Adipocyte (in vitro differentiated cells): Measurements from ENCODE around the gene RTN4.

Experiments
- DNase-seq: peaks from one replicate; pipeline ENCODE4 v3.0.0-alpha.2; 2015; ENCODE audit warnings: low read depth
- H3K27me3 ChIP-seq: replicated peaks from 2 replicates; pipeline ENCODE4 v1.7.0; 2013; ENCODE audit warnings: mild to moderate bottlenecking, low read length, moderate library complexity; ENCODE audit not compliant: control insufficient read depth, insufficient read depth
- H3K36me3 ChIP-seq: 2 replicates; pipeline ENCODE4 v1.7.0; 2013; ENCODE audit warnings: low read length, mild to moderate bottlenecking, moderate library complexity; ENCODE audit not compliant: control insufficient read depth, insufficient read depth, severe bottlenecking
- H3K4me1 ChIP-seq: 2 replicates; pipeline ENCODE4 v1.7.0; 2013; ENCODE audit warnings: mild to moderate bottlenecking, low read length, moderate library complexity; ENCODE audit not compliant: control insufficient read depth, insufficient read depth
- H3K4me3 ChIP-seq: 2 replicates; pipeline ENCODE4 v1.7.0; 2013; ENCODE audit warnings: mild to moderate bottlenecking, low read length, moderate library complexity
- H3K9ac ChIP-seq: 2 replicates; pipeline ENCODE4 v1.7.0; 2013; ENCODE audit warnings: mild to moderate bottlenecking, low read length, moderate library complexity
- H3K9me3 ChIP-seq: 2 replicates; pipeline ENCODE4 v1.7.0; 2013; ENCODE audit warnings: mild to moderate bottlenecking, low read length, moderate library complexity; ENCODE audit not compliant: control insufficient read depth

The RTN4 gene

GRCh38 chr2:55051026-55051866 lies 995 bp upstream of the RTN4 start:
- Histone ChIP-seq H3K9me3 (no peaks in the 10 kb centered on the region), H3K27me3 (no peaks in the 10 kb centered on the region), H3K36me3 (no peaks in the 10 kb centered on the region), H3K4me1 (peaks cover 21% of the 10 kb centered on the region), H3K9ac (peak overlapping the region; percentile 93), H3K4me3 (peak overlapping the region; percentile 100)
- DNase-seq, result peak; percentile 97

DNA sequence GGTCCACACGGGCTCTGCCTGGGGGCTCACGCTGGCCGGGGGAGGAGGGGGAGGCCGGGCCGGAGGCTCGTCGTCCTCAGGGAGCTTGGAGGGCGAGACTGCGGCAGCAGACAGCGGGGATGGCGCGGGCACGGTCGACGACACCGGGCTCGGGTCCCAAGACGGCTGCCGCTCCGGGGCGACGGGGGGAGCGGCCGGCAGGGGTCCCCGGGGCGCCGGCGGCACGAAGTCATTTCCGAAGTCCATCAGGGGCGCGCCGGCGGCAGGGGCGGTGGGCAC lies 491 bp downstream of the RTN4 start:
- Histone ChIP-seq H3K4me3 (peak overlapping the region; percentile 100), H3K4me1 (peaks cover 29% of the 10 kb centered on the region), H3K9ac (peak overlapping the region; percentile 100), H3K27me3 (no peaks in the 10 kb centered on the region), H3K36me3 (no peaks in the 10 kb centered on the region), H3K9me3 (no peaks in the 10 kb centered on the region)
- no peak for DNase-seq

GRCh38 chr2:55049043-55049820 lies 1.0 kb downstream of the RTN4 start:
- DNase-seq, result peak; percentile 94

DNA sequence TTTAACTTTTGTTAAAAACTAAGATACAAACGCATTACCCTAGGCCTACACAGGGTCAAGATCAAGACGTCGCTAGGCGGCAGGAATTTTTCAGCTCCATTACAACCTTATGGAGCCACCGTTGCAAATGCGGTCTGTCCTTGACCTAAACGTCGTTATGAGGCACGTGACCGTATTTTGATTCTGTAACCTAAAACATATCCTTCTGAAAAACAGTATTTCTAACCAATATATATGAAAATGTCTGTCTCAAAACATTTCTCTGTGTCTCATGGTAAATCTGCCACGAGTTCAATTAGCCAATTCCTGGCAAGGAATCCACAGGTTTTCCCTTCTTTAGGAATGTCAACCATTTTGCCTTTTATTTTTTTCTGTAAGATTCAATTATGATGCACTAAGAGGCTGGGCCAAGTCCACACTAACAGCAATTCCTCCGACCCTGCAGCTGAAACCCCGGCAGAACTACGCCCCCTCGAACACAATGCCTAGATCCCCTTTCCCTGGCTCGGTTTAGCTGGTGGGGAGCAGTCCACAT lies 1.7 kb downstream of the RTN4 start:
- H3K9me3 ChIP-seq, result no peaks in the 10 kb centered on the region
- H3K27me3 ChIP-seq, result no peaks in the 10 kb centered on the region
- H3K4me3 ChIP-seq, result peak overlapping the region; percentile 100
- peak; percentile 75 for DNase-seq
- H3K9ac ChIP-seq, result peak overlapping the region; percentile 100
- H3K36me3 ChIP-seq, result no peaks in the 10 kb centered on the region
- peaks cover 36% of the 10 kb centered on the region for H3K4me1 ChIP-seq

More at GRCh38 chr2:55049043-55049820, 1.0 kb downstream of the RTN4 start:
- Histone ChIP-seq H3K9me3 (no peaks in the 10 kb centered on the region), H3K36me3 (no peaks in the 10 kb centered on the region), H3K4me1 (peaks cover 34% of the 10 kb centered on the region), H3K27me3 (no peaks in the 10 kb centered on the region), H3K4me3 (peak overlapping the region; percentile 100), H3K9ac (peak overlapping the region; percentile 100)

DNA sequence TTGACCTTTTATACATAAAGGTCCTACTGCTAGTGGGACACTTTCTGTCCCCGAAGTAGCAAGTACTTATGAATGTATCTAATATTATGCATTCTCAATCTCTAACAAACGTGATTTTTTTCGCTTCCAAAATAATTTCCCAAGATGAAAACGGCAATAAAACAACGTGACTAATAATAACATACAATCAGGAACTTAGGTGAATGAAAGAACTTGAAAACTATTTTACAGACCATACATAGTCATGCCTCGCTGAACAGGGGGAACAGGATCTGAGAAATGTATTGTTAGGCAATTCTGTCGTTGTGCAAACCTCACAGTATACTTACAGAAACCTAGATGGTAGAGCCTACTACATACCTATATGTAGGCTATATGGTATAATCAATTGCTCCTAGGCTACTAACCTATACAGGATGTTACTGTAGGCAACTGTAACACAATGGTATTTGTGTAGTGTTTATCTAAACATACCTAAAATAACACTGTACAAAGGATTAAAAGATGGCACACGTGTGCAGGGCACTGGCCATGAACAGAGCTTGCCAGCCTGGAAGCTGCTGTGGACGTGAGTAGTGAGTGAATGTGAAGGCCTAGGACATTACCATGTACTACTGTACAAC lies 2.5 kb downstream of the RTN4 start:
- Histone ChIP-seq H3K4me1 (peaks cover 43% of the 10 kb centered on the region), H3K9ac (peak overlapping the region; percentile 100), H3K4me3 (peak overlapping the region; percentile 100), H3K27me3 (no peaks in the 10 kb centered on the region), H3K36me3 (no peaks in the 10 kb centered on the region), H3K9me3 (no peaks in the 10 kb centered on the region)
- peak; percentile 70 for DNase-seq

GRCh38 chr2:55045780-55046179 lies 4.5 kb downstream of the RTN4 start:
- H3K4me3 ChIP-seq, result peak overlapping the region; percentile 100
- H3K9me3 ChIP-seq, result no peaks in the 10 kb centered on the region
- H3K9ac ChIP-seq, result peak overlapping the region; percentile 100
- no peak for DNase-seq
- H3K36me3 ChIP-seq, result no peaks in the 10 kb centered on the region
- H3K27me3 ChIP-seq, result no peaks in the 10 kb centered on the region
- H3K4me1 ChIP-seq, result peaks cover 48% of the 10 kb centered on the region

- no peak overlapping the region for H3K9ac ChIP-seq
Observed at GRCh38 chr2:55043841-55044240, 6.4 kb downstream of the RTN4 start.

DNA sequence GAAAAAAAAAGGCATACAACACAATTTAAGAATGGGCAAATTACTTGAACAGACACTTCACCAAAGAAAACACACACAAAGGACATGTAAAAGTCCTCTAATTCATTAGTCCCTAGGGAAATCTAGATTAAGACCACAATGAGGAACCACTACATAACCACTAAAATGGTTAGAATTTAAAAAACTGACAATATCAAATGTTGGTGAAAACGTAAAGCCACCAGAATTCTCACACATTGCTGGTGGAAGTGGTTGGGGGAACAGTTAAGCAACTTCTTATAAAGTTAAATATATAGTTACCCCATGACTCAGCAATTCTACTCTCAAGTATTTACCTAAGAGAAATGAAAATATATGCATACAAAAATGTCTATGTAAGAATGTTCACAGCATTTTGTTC lies 11.8 kb downstream of the RTN4 start:
- Histone ChIP-seq H3K4me1 (peaks cover 71% of the 10 kb centered on the region), H3K9ac (no peak overlapping the region), H3K27me3 (no peaks in the 10 kb centered on the region), H3K9me3 (no peaks in the 10 kb centered on the region), H3K4me3 (no peak overlapping the region), H3K36me3 (peaks cover 4% of the 10 kb centered on the region)
- DNase-seq, result no peak

More at GRCh38 chr2:55043841-55044240, 6.4 kb downstream of the RTN4 start:
- peak overlapping the region; percentile 100 for H3K4me3 ChIP-seq
- H3K27me3 ChIP-seq, result no peaks in the 10 kb centered on the region
- H3K9me3 ChIP-seq, result no peaks in the 10 kb centered on the region
- no peak for DNase-seq
- peaks cover 2% of the 10 kb centered on the region for H3K36me3 ChIP-seq
- H3K4me1 ChIP-seq, result peaks cover 65% of the 10 kb centered on the region

DNA sequence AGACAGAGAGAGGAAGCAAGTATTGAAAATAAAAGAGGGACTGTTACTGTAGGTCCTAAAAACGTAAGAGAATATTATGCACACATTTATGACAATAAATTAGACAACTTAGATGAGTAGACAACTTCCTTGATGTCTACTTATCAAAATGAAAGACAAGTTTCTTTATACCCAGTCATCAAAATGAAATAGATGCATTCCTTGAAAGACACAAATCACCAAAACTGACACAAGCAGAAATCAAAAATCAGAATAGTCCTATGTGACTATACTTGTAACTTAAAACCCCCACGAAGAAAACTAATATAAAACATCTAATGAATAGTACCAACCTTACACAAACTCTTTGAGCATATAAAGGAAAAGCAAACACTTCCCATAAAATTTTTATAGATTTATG lies 14.5 kb downstream of the RTN4 start:
- DNase-seq, result no peak
- Histone ChIP-seq H3K9me3 (no peaks in the 10 kb centered on the region), H3K4me3 (no peak overlapping the region), H3K9ac (no peak overlapping the region), H3K36me3 (peaks cover 6% of the 10 kb centered on the region), H3K27me3 (no peaks in the 10 kb centered on the region), H3K4me1 (peaks cover 69% of the 10 kb centered on the region)

GRCh38 chr2:55033921-55034320 lies 16.3 kb downstream of the RTN4 start:
- Histone ChIP-seq H3K36me3 (peaks cover 5% of the 10 kb centered on the region), H3K27me3 (no peaks in the 10 kb centered on the region), H3K4me1 (peaks cover 69% of the 10 kb centered on the region), H3K4me3 (no peak overlapping the region), H3K9ac (no peak overlapping the region), H3K9me3 (no peaks in the 10 kb centered on the region)
- DNase-seq, result no peak
